Liver (tissue), 9 donors: ENCODE data around the gene PRKD1. TPM values are rescaled to one million over a fixed set of nuclear protein-coding genes. Genes with fewer than 3 reads are reported as not detected.

Experiments used
- DNase-seq: peaks from one replicate; pipeline ENCODE4 v3.0.0-alpha.2; 2017; ENCODE audit warnings: low spot score
- H3K27ac ChIP-seq, 2 donors: one replicate each; pipeline ENCODE4 v1.7.0; 2013; ENCODE audit warnings: inconsistent platforms in 2 of 2, low read length in 2 of 2, control low read depth in 1 of 2, low read depth in 1 of 2, mild to moderate bottlenecking in 1 of 2
- H3K27me3 ChIP-seq, 4 donors: one replicate each; pipeline versions ENCODE4 v1.6.1 to v1.7.0; 2013; ENCODE audit warnings: low read length in 3 of 4, inconsistent platforms in 1 of 4, mild to moderate bottlenecking in 1 of 4, moderate library complexity in 1 of 4; ENCODE audit not compliant: control insufficient read depth in 4 of 4, insufficient read depth in 4 of 4
- H3K36me3 ChIP-seq, 4 donors: one replicate each; pipeline versions ENCODE4 v1.6.1 to v1.7.0; 2013; ENCODE audit warnings: low read length in 3 of 4, mild to moderate bottlenecking in 3 of 4, low read depth in 1 of 4, moderate library complexity in 1 of 4; ENCODE audit not compliant: control insufficient read depth in 4 of 4, insufficient read depth in 3 of 4
- H3K4me1 ChIP-seq, 4 donors: one replicate each; pipeline versions ENCODE4 v1.6.1 to v1.7.0; 2013; ENCODE audit warnings: low read length in 3 of 4, mild to moderate bottlenecking in 3 of 4, moderate library complexity in 1 of 4; ENCODE audit not compliant: control insufficient read depth in 4 of 4, insufficient read depth in 4 of 4
- H3K4me3 ChIP-seq, 3 donors: one replicate each; pipeline versions ENCODE4 v1.6.1 to v1.7.0; 2013; ENCODE audit warnings: low read length in 3 of 3, control low read depth in 1 of 3, low read depth in 1 of 3, mild to moderate bottlenecking in 1 of 3
- H3K9ac ChIP-seq, 2 donors: one replicate each; pipeline ENCODE4 v1.7.0; 2013; ENCODE audit warnings: low read length in 2 of 2, mild to moderate bottlenecking in 2 of 2, moderate library complexity in 2 of 2, control low read depth in 1 of 2, low read depth in 1 of 2
- H3K9me3 ChIP-seq, 4 donors: one replicate each; pipeline versions ENCODE4 v1.6.1 to v1.7.0; 2013; ENCODE audit warnings: low read length in 3 of 4; ENCODE audit not compliant: control insufficient read depth in 4 of 4
- ATF3 ChIP-seq: IDR thresholded peaks from 2 replicates; pipeline ENCODE4 v1.6.1; 2016; ENCODE audit warnings: antibody characterized with exemption
- CTCF ChIP-seq: fragments of 150-350 bp; IDR thresholded peaks from 2 replicates; pipeline ENCODE4 v1.5.1; 2017; ENCODE audit warnings: improper control_type of control experiment, low read depth, low read length; ENCODE audit not compliant: missing input control
- EGR1 ChIP-seq, 2 donors: IDR thresholded peaks; 2 replicates each; pipeline ENCODE4 v1.6.1; 2016 to 2018; ENCODE audit warnings: antibody characterized with exemption in 2 of 2, low read depth in 2 of 2
- FOXA1 ChIP-seq: IDR thresholded peaks from 2 replicates; pipeline ENCODE4 v1.6.1; 2016; ENCODE audit warnings: antibody characterized with exemption
- FOXA2 ChIP-seq: IDR thresholded peaks from 2 replicates; pipeline ENCODE4 v1.6.1; 2016; ENCODE audit warnings: antibody characterized with exemption
- GABPA ChIP-seq, 2 donors: IDR thresholded peaks in 1 of 2; conservative IDR thresholded peaks in 1 of 2; 2 replicates each; pipeline ENCODE4 v1.6.1; 2016; ENCODE audit warnings: antibody characterized with exemption in 2 of 2, mild to moderate bottlenecking in 1 of 2, moderate library complexity in 1 of 2
- HNF4A ChIP-seq, 2 donors: conservative IDR thresholded peaks; 2 replicates each; pipeline ENCODE4 v1.6.1; 2016; ENCODE audit warnings: antibody characterized with exemption in 2 of 2, mild to moderate bottlenecking in 2 of 2
- HNF4G ChIP-seq: IDR thresholded peaks from 2 replicates; pipeline ENCODE4 v1.6.1; 2016; ENCODE audit warnings: antibody characterized with exemption
- JUND ChIP-seq, 2 donors: IDR thresholded peaks; 2 replicates each; pipeline ENCODE4 v1.6.1; 2016; ENCODE audit warnings: antibody characterized with exemption in 2 of 2
- MAX ChIP-seq: IDR thresholded peaks from 2 replicates; pipeline ENCODE4 v1.6.1; 2016; ENCODE audit warnings: antibody characterized with exemption
- NR2F2 ChIP-seq: IDR thresholded peaks from 2 replicates; pipeline ENCODE4 v1.6.1; 2016; ENCODE audit warnings: antibody characterized with exemption
- RAD21 ChIP-seq, 2 donors: IDR thresholded peaks; 2 replicates each; pipeline ENCODE4 v1.6.1; 2016; ENCODE audit warnings: antibody characterized with exemption in 2 of 2, mild to moderate bottlenecking in 2 of 2
- REST ChIP-seq: IDR thresholded peaks from 2 replicates; pipeline ENCODE4 v1.6.1; 2016; ENCODE audit warnings: antibody characterized with exemption, mild to moderate bottlenecking
- RXRA ChIP-seq, 2 donors: IDR thresholded peaks; 2 replicates each; pipeline ENCODE4 v1.6.1; 2017 to 2018; ENCODE audit warnings: antibody characterized with exemption in 2 of 2, mild to moderate bottlenecking in 1 of 2
- SP1 ChIP-seq: IDR thresholded peaks from 2 replicates; pipeline ENCODE4 v1.6.1; 2018; ENCODE audit warnings: antibody characterized with exemption, mild to moderate bottlenecking
- TAF1 ChIP-seq: conservative IDR thresholded peaks from 2 replicates; pipeline ENCODE4 v1.6.1; 2016; ENCODE audit warnings: antibody characterized with exemption, mild to moderate bottlenecking
- YY1 ChIP-seq: IDR thresholded peaks from 2 replicates; pipeline ENCODE4 v1.6.1; 2016; ENCODE audit warnings: antibody characterized with exemption, mild to moderate bottlenecking
- ZBTB33 ChIP-seq: IDR thresholded peaks from 2 replicates; pipeline ENCODE4 v1.6.1; 2016; ENCODE audit warnings: antibody characterized with exemption
- WGBS: extraction: QIAGEN DNeasy Blood & Tissue Kit; methylation state at CpG from one replicate; pipeline ENCODE4 v1.1.7; 2013; 5-methylcytosine and 5-hydroxymethylcytosine counted together
- polyA plus RNA-seq, 2 donors: library from polyadenylated mRNA; stranded (reverse) in 1 of 2; unstranded in 1 of 2; fragments of 200-250 nt in 1 of 2; fragments of >200 nt in 1 of 2; fragmentation: Nextera tagmentation in 1 of 2; extraction: Ambion mirVana in 1 of 2; gene quantifications; one replicate each; pipeline versions ENCODE4 v1.2.1 to v1.2.3, GENCODE V29; 2013 to 2015
- total RNA-seq, 2 donors: library from RNA; depleted of rRNA; stranded (reverse); fragments of >200 nt; gene quantifications; one replicate each; pipeline ENCODE4 v1.2.3, GENCODE V29; 2014
- donor health status: healthy.
- donor health status: healthy.
- donor health status: healthy.
- donor health status: healthy.
- donor health status: healthy.

PRKD1 gene
- total and polyA plus RNA-seq, 4 donors, result 0.85 to 5.0 (median 0.99) TPM

- 89% methylated on average over 3 of the region's 3 CpGs for WGBS
- H3K27ac ChIP-seq, result no peak overlapping the region
- H3K4me1 ChIP-seq, result no peaks in the 10 kb centered on the region
- H3K9me3 ChIP-seq, result no peaks in the 10 kb centered on the region
- no peak for DNase-seq
- TF ChIP-seq HNF4G (no peak), GABPA (IDR thresholded peaks at IDR 0.05 in 1 of 2, conservative IDR thresholded peaks at IDR 0.05 in 1 of 2) (no peak), REST (no peak), ATF3 (no peak), MAX (no peak), JUND (IDR thresholded peaks at IDR 0.05) (no peak), FOXA2 (no peak), HNF4A (conservative IDR thresholded peaks at IDR 0.05) (no peak), FOXA1 (no peak), ZBTB33 (no peak), CTCF (no peak), SP1 (no peak), EGR1 (IDR thresholded peaks at IDR 0.05; ENCODE audit: low read depth in 2 of 2) (no peak), NR2F2 (no peak), TAF1 (no peak), RXRA (IDR thresholded peaks at IDR 0.05) (no peak), YY1 (no peak), RAD21 (IDR thresholded peaks at IDR 0.05) (no peak)
- no peak overlapping the region for H3K4me3 ChIP-seq
- H3K36me3 ChIP-seq, result no peaks in the 10 kb centered on the region
- H3K27me3 ChIP-seq, result no peaks in the 10 kb centered on the region
- H3K9ac ChIP-seq, result no peak overlapping the region
Observed at GRCh38 chr14:29893989-29894388, 33.7 kb downstream of the PRKD1 start.

- Histone ChIP-seq H3K27ac (no peak overlapping the region), H3K36me3 (no peaks in the 10 kb centered on the region), H3K9me3 (no peaks in the 10 kb centered on the region), H3K4me1 (no peaks in the 10 kb centered on the region), H3K4me3 (no peak overlapping the region), H3K27me3 (no peaks in the 10 kb centered on the region), H3K9ac (no peak overlapping the region)
- DNase-seq, result no peak
- TF ChIP-seq FOXA2 (no peak), FOXA1 (no peak), NR2F2 (no peak), EGR1 (IDR thresholded peaks at IDR 0.05; ENCODE audit: low read depth in 2 of 2) (no peak), RXRA (IDR thresholded peaks at IDR 0.05) (no peak), ATF3 (no peak), RAD21 (IDR thresholded peaks at IDR 0.05) (no peak), HNF4A (conservative IDR thresholded peaks at IDR 0.05) (no peak), SP1 (no peak)
Observed at GRCh38 chr14:29892327-29892726, 35.3 kb downstream of the PRKD1 start.
